Measurements from ENCODE around the gene NHERF1.

Gene NHERF1

GRCh38 chr17:74768069-74768762 lies 19.8 kb downstream of the NHERF1 start:
- peak; percentile 90 for DNase-seq (ENCODE audit: low spot score)

- no peak for DNase-seq (ENCODE audit: low spot score)
Observed at GRCh38 chr17:74768763-74769114, 20.3 kb downstream of the NHERF1 start.

GRCh38 chr17:74769266-74769855 lies 20.9 kb downstream of the NHERF1 start:
- DNase-seq (ENCODE audit: low spot score), result no peak

- DNase-seq (ENCODE audit: low spot score), result no peak
Observed at GRCh38 chr17:74769856-74770497, 21.5 kb downstream of the NHERF1 start.

GRCh38 chr17:74770498-74771318 lies 22.3 kb downstream of the NHERF1 start:
- DNase-seq (ENCODE audit: low spot score), result peak; percentile 49

GRCh38 chr17:74771319-74771914 lies 23.0 kb downstream of the NHERF1 start:
- DNase-seq (ENCODE audit: low spot score), result no peak

GRCh38 chr17:74772053-74772452 lies 23.6 kb downstream of the NHERF1 start:
- no peak for DNase-seq (ENCODE audit: low spot score)

GRCh38 chr17:74773414-74773813 lies 25.0 kb downstream of the NHERF1 start:
- DNase-seq (ENCODE audit: low spot score), result no peak

GRCh38 chr17:74773871-74774286 lies 25.5 kb downstream of the NHERF1 start:
- no peak for DNase-seq (ENCODE audit: low spot score)

GRCh38 chr17:74775409-74776043 lies 27.1 kb downstream of the NHERF1 start:
- DNase-seq (ENCODE audit: low spot score), result no peak

- peak; percentile 100 for DNase-seq (ENCODE audit: low spot score)
Observed at GRCh38 chr17:74776044-74776962, 27.9 kb downstream of the NHERF1 start, which contains the start of gene NAT9. NAT9 (minus strand) TSS chr17:74776345; CDS start chr17:74775698, 647 bp downstream.

- no peak for DNase-seq (ENCODE audit: low spot score)
Observed at GRCh38 chr17:74776990-74777389, 28.6 kb downstream of the NHERF1 start.

- DNase-seq (ENCODE audit: low spot score), result no peak
Observed at GRCh38 chr17:74777901-74778515, 29.6 kb downstream of the NHERF1 start.

GRCh38 chr17:74778960-74779359 lies 30.5 kb downstream of the NHERF1 start:
- no peak for DNase-seq (ENCODE audit: low spot score)

- DNase-seq (ENCODE audit: low spot score), result no peak
Observed at GRCh38 chr17:74779501-74779900, 31.1 kb downstream of the NHERF1 start.

GRCh38 chr17:74779948-74780400 lies 31.5 kb downstream of the NHERF1 start:
- DNase-seq (ENCODE audit: low spot score), result no peak

GRCh38 chr17:74780443-74781238 lies 32.2 kb downstream of the NHERF1 start:
- no peak for DNase-seq (ENCODE audit: low spot score)

GRCh38 chr17:74782571-74782970 lies 34.1 kb downstream of the NHERF1 start:
- DNase-seq (ENCODE audit: low spot score), result no peak

All from AG20443 (cell line).